Measurements from ENCODE around the gene DOK5. TPM values are rescaled to one million over a fixed set of nuclear protein-coding genes. Genes with fewer than 3 reads are reported as not detected.

The DOK5 gene
- total and polyA plus RNA-seq, 2 of the 8 experiments (the other 6 are each of a cell fraction or from before 2014, with no cell fraction given), result 8.9 to 15.0 TPM

- WGBS, 2 experiments (ENCODE audit: extremely low coverage in 1 of 2, insufficient coverage in 1 of 2, insufficient read length in 1 of 2, insufficient replicate concordance in 2 of 2, low coverage in 1 of 2, low lambda C conversion rate in 2 of 2, missing lambda C conversion rate in 1 of 2), result 94% methylated on average over 3 of the region's 3 CpGs; no CpG with 5 or more reads in 1 of the 2 experiments
- H4K8ac ChIP-seq (ENCODE audit: extremely low read depth, insufficient read depth, low read length), result no peak overlapping the region
Measured at GRCh38 chr20:54694516-54694915, 219.1 kb downstream of the DOK5 start.

More at GRCh38 chr20:54694516-54694915, 219.1 kb downstream of the DOK5 start:
- H3K27ac ChIP-seq (ENCODE audit: low read depth, low read length), result no peak overlapping the region
- H4K20me1 ChIP-seq (replicated peaks in 1 of 2; ENCODE audit: control insufficient read depth in 1 of 2, insufficient read depth in 2 of 2, low read length in 2 of 2), result no peaks in the 10 kb centered on the region
- no peak overlapping the region for H2BK5ac ChIP-seq (ENCODE audit: low read depth, low read length)
- no peak overlapping the region for H2BK20ac ChIP-seq (ENCODE audit: low read length)
- no peak overlapping the region for H3K18ac ChIP-seq (ENCODE audit: extremely low read depth, low read length)
- no peak overlapping the region for H2AFZ ChIP-seq (ENCODE audit: low read length)
- DNase-seq (ENCODE audit: low read depth in 1 of 2, low spot score in 2 of 2), result no peak
- no peak overlapping the region for H3K9ac ChIP-seq (replicated peaks in 1 of 4; ENCODE audit: extremely low read depth in 1 of 4, low read depth in 3 of 4, low read length in 3 of 4)
- H2BK120ac ChIP-seq (replicated peaks; ENCODE audit: low read depth, low read length), result no peak overlapping the region
- no peak overlapping the region for H4K5ac ChIP-seq (ENCODE audit: insufficient read length, low read depth, low read length)
- no peak overlapping the region for H3K4ac ChIP-seq (replicated peaks; ENCODE audit: insufficient read length, low read depth, low read length)
- no peaks in the 10 kb centered on the region for H3K79me1 ChIP-seq (ENCODE audit: low read depth, low read length)
- CTCF ChIA-PET (ENCODE audit: partially characterized antibody), result no interaction called here
- no peak overlapping the region for H3K56ac ChIP-seq (replicated peaks; ENCODE audit: insufficient read length, low read depth, low read length)
- no peaks in the 10 kb centered on the region for H3K36me3 ChIP-seq (ENCODE audit: control insufficient read depth in 2 of 4, insufficient read depth in 4 of 4, low read length in 3 of 4)
- H3K14ac ChIP-seq (ENCODE audit: insufficient read length), result no peak overlapping the region
- H3K23ac ChIP-seq (ENCODE audit: insufficient read length), result no peak overlapping the region
- peaks cover 2% of the 10 kb centered on the region; the same call in 1 of the 2 replicates for H3K23me2 ChIP-seq (ENCODE audit: low read depth, low read length)
- no peak overlapping the region for H2BK12ac ChIP-seq (ENCODE audit: low read depth, low read length)
- H3K79me2 ChIP-seq (ENCODE audit: control insufficient read depth in 1 of 2, insufficient read depth in 2 of 2, low read length in 2 of 2), result no peaks in the 10 kb centered on the region
- TF ChIP-seq FOSL1 (IDR thresholded peaks at IDR 0.05; ENCODE audit: insufficient read depth, low read depth, low read length) (no peak), KDM1A (IDR thresholded peaks at IDR 0.05; ENCODE audit: borderline replicate concordance, low read length) (no peak), BCL11A (IDR thresholded peaks at IDR 0.05; ENCODE audit: low read depth in 2 of 2, low read length in 2 of 2) (no peak), HDAC2 (IDR thresholded peaks at IDR 0.05; ENCODE audit: borderline replicate concordance in 1 of 2, low read depth in 2 of 2, low read length in 2 of 2) (no peak), KDM5A (IDR thresholded peaks at IDR 0.05; ENCODE audit: low read length) (no peak), SIN3A (conservative IDR thresholded peaks at IDR 0.05 in 1 of 2, IDR thresholded peaks at IDR 0.05 in 1 of 2; ENCODE audit: low read depth in 1 of 2, low read length in 2 of 2) (no peak), SRF (IDR thresholded peaks at IDR 0.05; ENCODE audit: low read depth, low read length) (no peak), SUZ12 (IDR thresholded peaks at IDR 0.05; ENCODE audit: low read length) (no peak)
- no peaks in the 10 kb centered on the region for H3K27me3 ChIP-seq (replicated peaks in 1 of 4; ENCODE audit: control insufficient read depth in 3 of 4, extremely low read depth in 1 of 4, insufficient read depth in 3 of 4, low read length in 3 of 4)
- no peak overlapping the region for H2AK5ac ChIP-seq (ENCODE audit: low read depth, low read length)
- no peak overlapping the region for H2BK15ac ChIP-seq (ENCODE audit: low read length)
- POLR2A ChIA-PET (ENCODE audit: partially characterized antibody), result no interaction called here
- FAIRE-seq, result no peak
- H3K9me3 ChIP-seq (ENCODE audit: insufficient read depth in 2 of 2, low read depth in 1 of 2, low read length in 1 of 2), result no peaks in the 10 kb centered on the region
- H3K4me1 ChIP-seq (replicated peaks in 1 of 4; ENCODE audit: control insufficient read depth in 3 of 4, insufficient read depth in 4 of 4, low read length in 3 of 4), result peaks cover 0 to 4% (median 0%) of the 10 kb centered on the region in 4 experiments; a peak in 1 of 7 replicates
- H3K4me2 ChIP-seq (ENCODE audit: insufficient read depth in 1 of 2, low read depth in 2 of 2, low read length in 2 of 2), result no peak overlapping the region
- no peak overlapping the region for H3K4me3 ChIP-seq (ENCODE audit: extremely low read depth in 1 of 4, insufficient read depth in 2 of 4, low read depth in 3 of 4, low read length in 4 of 4)
- no peak overlapping the region for H4K91ac ChIP-seq (replicated peaks; ENCODE audit: insufficient read length, low read length)
